ENCODE measurements around the gene PLEKHA7.
"Not testable (repeated sequence)": the region's sequence is repeated elsewhere in the genome, so short reads cannot be mapped to it uniquely, and the experiment has no call there.

DNA sequence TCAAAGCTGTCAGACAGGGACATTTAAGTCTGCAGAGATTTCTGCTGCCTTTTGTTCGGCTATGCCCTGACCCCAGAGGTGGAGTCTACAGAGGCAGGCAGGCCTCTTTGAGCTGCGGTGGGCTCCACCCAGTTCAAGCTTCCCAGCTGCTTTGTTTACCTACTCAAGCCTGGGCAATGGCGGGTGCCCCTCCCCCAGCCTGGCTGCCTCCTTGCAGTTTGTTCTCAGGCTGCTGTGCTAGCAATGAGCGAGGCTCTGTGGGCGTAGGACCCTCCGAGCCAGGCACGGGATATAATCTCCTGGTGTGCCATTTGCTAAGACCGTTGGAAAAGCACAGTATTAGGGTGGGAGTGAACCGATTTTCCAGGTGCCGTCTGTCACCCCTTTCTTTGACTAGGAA lies 19.8 kb upstream of the PLEKHA7 start:
- not testable (repeated sequence) for TF ChIP-seq EZH2 (IDR thresholded peaks at IDR 0.05; ENCODE audit: insufficient read depth, poor library complexity, severe bottlenecking); EZH2phosphoT487 (IDR thresholded peaks at IDR 0.05; ENCODE audit: insufficient read depth, low read depth)
